H1 (cell line): ENCODE data around the gene STXBP5.

Experiments used
- EZH2 ChIP-seq: fragments of 200-600 bp; sonication (generic); IDR thresholded peaks from 2 replicates; pipeline ENCODE4 v1.7.1; 2012; ENCODE audit warnings: low read depth, mild to moderate bottlenecking, moderate library complexity, low read length, inconsistent platforms; ENCODE audit not compliant: severe bottlenecking
- SP2 ChIP-seq: IDR thresholded peaks from 2 replicates; pipeline ENCODE4 v1.6.1; 2012; ENCODE audit warnings: mild to moderate bottlenecking, low read length, inconsistent platforms
- TAF1 ChIP-seq: IDR thresholded peaks from 2 replicates; pipeline ENCODE4 v1.6.1; 2011; ENCODE audit warnings: mild to moderate bottlenecking, low read depth, low read length

GRCh38 chr6:147347179-147347881, 143.1 kb downstream of the STXBP5 start:
- TF ChIP-seq EZH2 = no peak
- no peak for TF ChIP-seq SP2
- no peak for TF ChIP-seq TAF1
